C4-2B (cell line): ENCODE data around the gene DUSP6.

Experiments used
- ZFX ChIP-seq: fragments of 450-650 bp; IDR thresholded peaks from 2 replicates; pipeline ENCODE4 v1.6.1; 2017
- TF ChIP-seq, protein P1 (sequence below): fragments of 450-650 bp; conservative IDR thresholded peaks from 2 replicates; pipeline ENCODE4 v1.5.1; 2017; ENCODE audit warnings: mild to moderate bottlenecking

GRCh38 chr12:89319122-89319521 lies 33.2 kb downstream of the DUSP6 start:
- TF ChIP-seq, protein P1, sequence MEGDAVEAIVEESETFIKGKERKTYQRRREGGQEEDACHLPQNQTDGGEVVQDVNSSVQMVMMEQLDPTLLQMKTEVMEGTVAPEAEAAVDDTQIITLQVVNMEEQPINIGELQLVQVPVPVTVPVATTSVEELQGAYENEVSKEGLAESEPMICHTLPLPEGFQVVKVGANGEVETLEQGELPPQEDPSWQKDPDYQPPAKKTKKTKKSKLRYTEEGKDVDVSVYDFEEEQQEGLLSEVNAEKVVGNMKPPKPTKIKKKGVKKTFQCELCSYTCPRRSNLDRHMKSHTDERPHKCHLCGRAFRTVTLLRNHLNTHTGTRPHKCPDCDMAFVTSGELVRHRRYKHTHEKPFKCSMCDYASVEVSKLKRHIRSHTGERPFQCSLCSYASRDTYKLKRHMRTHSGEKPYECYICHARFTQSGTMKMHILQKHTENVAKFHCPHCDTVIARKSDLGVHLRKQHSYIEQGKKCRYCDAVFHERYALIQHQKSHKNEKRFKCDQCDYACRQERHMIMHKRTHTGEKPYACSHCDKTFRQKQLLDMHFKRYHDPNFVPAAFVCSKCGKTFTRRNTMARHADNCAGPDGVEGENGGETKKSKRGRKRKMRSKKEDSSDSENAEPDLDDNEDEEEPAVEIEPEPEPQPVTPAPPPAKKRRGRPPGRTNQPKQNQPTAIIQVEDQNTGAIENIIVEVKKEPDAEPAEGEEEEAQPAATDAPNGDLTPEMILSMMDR, result no peak
- TF ChIP-seq ZFX, result no peak
